SK-N-SH (cell line): ENCODE measurements around the gene PEX11G. TPM values are rescaled to one million over a fixed set of nuclear protein-coding genes. Genes with fewer than 3 reads are reported as not detected.

ENCODE experiments used
- CTCF ChIA-PET: fragments of 300-600, 350-600 bp; formaldehyde crosslinking; extraction: SDS; loops from one replicate; lab custom pipeline; 2021; lab: Yijun Ruan, JAX
- POLR2A ChIA-PET: fragments of 350-600 bp; sonication (Branson Sonifier 250); formaldehyde crosslinking; extraction: SDS; loops from one replicate; lab custom pipeline; 2020; ENCODE audit warnings: antibody characterized with exemption, inconsistent platforms; lab: Yijun Ruan, JAX
- DNase-seq: peaks from one replicate; pipeline ENCODE4 v3.0.0; 2012
- H2AFZ ChIP-seq: fragments of 200-600 bp; sonication (generic); 2 replicates; pipeline ENCODE4 v1.8.1; 2016; ENCODE audit warnings: antibody characterized with exemption, mild to moderate bottlenecking, low read depth
- H3F3A ChIP-seq: fragments of 200-600 bp; sonication (generic); replicated peaks from 2 replicates; pipeline ENCODE3; 2016; ENCODE audit warnings: antibody characterized with exemption, mild to moderate bottlenecking; ENCODE audit not compliant: insufficient read depth
- H3K27ac ChIP-seq, 2 experiments: fragments of 200-500 bp in 1 of 2; fragments of 200-600 bp in 1 of 2; sonication (Bioruptor generic) in 1 of 2; sonication (generic), shearing (Covaris generic) in 1 of 2; 2 replicates each; pipeline versions ENCODE4 v1.5.1 to v1.6.1; 2014 to 2016; ENCODE audit warnings: low read depth in 2 of 2, inconsistent platforms in 1 of 2, low read length in 1 of 2, mild to moderate bottlenecking in 1 of 2, mixed read lengths in 1 of 2
- H3K27me3 ChIP-seq: fragments of 200-600 bp; sonication (generic), shearing (Covaris generic); 2 replicates; pipeline ENCODE4 v1.6.1; 2016; ENCODE audit warnings: mixed run types; ENCODE audit not compliant: insufficient read depth
- H3K36me3 ChIP-seq, 2 experiments: fragments of 200-500 bp in 1 of 2; fragments of 200-600 bp in 1 of 2; sonication (Bioruptor generic) in 1 of 2; sonication (generic) in 1 of 2; replicated peaks in 1 of 2; 2 replicates each; pipeline versions ENCODE3 to v1.5.1; 2014 to 2016; ENCODE audit warnings: low read length in 1 of 2, mild to moderate bottlenecking in 1 of 2; ENCODE audit not compliant: insufficient read depth in 2 of 2, control insufficient read depth in 1 of 2
- H3K4me1 ChIP-seq, 2 experiments: fragments of 200-500 bp in 1 of 2; fragments of 200-600 bp in 1 of 2; sonication (Bioruptor generic) in 1 of 2; sonication (generic), shearing (Covaris generic) in 1 of 2; 2 replicates each; pipeline versions ENCODE4 v1.5.1 to v1.6.1; 2014 to 2016; ENCODE audit warnings: low read depth in 1 of 2, low read length in 1 of 2, mixed run types in 1 of 2; ENCODE audit not compliant: insufficient read depth in 2 of 2, control insufficient read depth in 1 of 2
- H3K4me2 ChIP-seq: fragments of 200-600 bp; sonication (generic), shearing (Covaris generic); 2 replicates; pipeline ENCODE4 v1.6.1; 2017; ENCODE audit warnings: mixed run types
- H3K4me3 ChIP-seq, 2 experiments: fragments of 200-500 bp in 1 of 2; fragments of 200-600 bp in 1 of 2; sonication (Bioruptor generic) in 1 of 2; sonication (generic), shearing (Covaris generic) in 1 of 2; 2 replicates each; pipeline versions ENCODE4 v1.5.1 to v1.8.1; 2014 to 2016; ENCODE audit warnings: low read depth in 2 of 2, inconsistent platforms in 1 of 2, low read length in 1 of 2, mild to moderate bottlenecking in 1 of 2, mixed read lengths in 1 of 2, moderate library complexity in 1 of 2
- H3K79me2 ChIP-seq: fragments of 200-600 bp; sonication (generic); 2 replicates; pipeline ENCODE4 v1.8.1; 2017; ENCODE audit warnings: mild to moderate bottlenecking; ENCODE audit not compliant: insufficient read depth
- H3K9ac ChIP-seq: fragments of 200-600 bp; sonication (generic); 2 replicates; pipeline ENCODE4 v1.6.1; 2017; ENCODE audit warnings: mixed run types
- H3K9me2 ChIP-seq: fragments of 200-600 bp; sonication (generic); 2 replicates; pipeline ENCODE4 v1.6.1; 2017; ENCODE audit warnings: mixed run types
- H3K9me3 ChIP-seq: fragments of 200-600 bp; sonication (generic); 2 replicates; pipeline ENCODE4 v1.6.1; 2017; ENCODE audit warnings: mixed run types, mild to moderate bottlenecking, moderate library complexity
- H4K20me1 ChIP-seq: fragments of 200-600 bp; sonication (generic); 2 replicates; pipeline ENCODE4 v1.6.1; 2017; ENCODE audit warnings: mild to moderate bottlenecking, mixed run types; ENCODE audit not compliant: insufficient read depth
- EP300 ChIP-seq, 2 experiments: IDR thresholded peaks; 2 replicates each; pipeline versions ENCODE4 v1.4.0 to v1.6.1; 2012; ENCODE audit warnings: borderline replicate concordance in 1 of 2, low read depth in 1 of 2, low read length in 1 of 2
- FOSL2 ChIP-seq: IDR thresholded peaks from 2 replicates; pipeline ENCODE4 v1.4.0; 2012; ENCODE audit warnings: low read depth, mild to moderate bottlenecking, moderate library complexity, borderline replicate concordance
- FOXM1 ChIP-seq: IDR thresholded peaks from 2 replicates; pipeline ENCODE4 v1.4.0; 2012; ENCODE audit warnings: low read depth, mild to moderate bottlenecking
- GATA2 ChIP-seq: sonication (generic); formaldehyde crosslinking; IDR thresholded peaks from 2 replicates; pipeline ENCODE4 v1.5.0; 2020; ENCODE audit warnings: mild to moderate bottlenecking, missing genetic modification reagents
- MEF2A ChIP-seq: IDR thresholded peaks from 2 replicates; pipeline ENCODE4 v1.4.0; 2012; ENCODE audit warnings: low read depth, borderline replicate concordance
- RCOR1 ChIP-seq: fragments of 150-350 bp; IDR thresholded peaks from 2 replicates; pipeline ENCODE4 v1.6.1; 2017; ENCODE audit warnings: antibody characterized with exemption, low read length
- REST ChIP-seq: IDR thresholded peaks from 2 replicates; pipeline ENCODE4 v1.6.1; 2012; ENCODE audit warnings: mild to moderate bottlenecking, low read depth, low read length, moderate library complexity
- RFX5 ChIP-seq: IDR thresholded peaks from 2 replicates; pipeline ENCODE4 v1.6.1; 2012; ENCODE audit warnings: mild to moderate bottlenecking, improper control_type of control experiment, low read length
- SIN3A ChIP-seq: IDR thresholded peaks from 2 replicates; pipeline ENCODE4 v1.6.1; 2012; ENCODE audit warnings: low read depth, mild to moderate bottlenecking, low read length, moderate library complexity, borderline replicate concordance
- SMC3 ChIP-seq: IDR thresholded peaks from 2 replicates; pipeline ENCODE4 v1.6.1; 2012; ENCODE audit warnings: low read depth, low read length, improper control_type of control experiment
- TEAD4 ChIP-seq: IDR thresholded peaks from 2 replicates; pipeline ENCODE4 v1.4.0; 2012; ENCODE audit warnings: mild to moderate bottlenecking, borderline replicate concordance; ENCODE audit not compliant: insufficient read depth
- ZBTB33 ChIP-seq: IDR thresholded peaks from 2 replicates; pipeline ENCODE4 v1.4.0; 2012; ENCODE audit warnings: low read depth, borderline replicate concordance
- WGBS: methylation state at CpG from one replicate; pipeline ENCODE4 v1.1.6; 2017; ENCODE audit warnings: low lambda C conversion rate; 5-methylcytosine and 5-hydroxymethylcytosine counted together
- polyA plus RNA-seq, 3 experiments: library from polyadenylated mRNA; depleted of rRNA; stranded (reverse); fragments of >200 nt; gene quantifications; 2 replicates each; pipeline ENCODE4 v1.2.3, GENCODE V29; 2012

Gene PEX11G
- polyA plus RNA-seq, 1 of the 3 experiments (the other 2 are of a cell fraction), result 6.1 TPM

GRCh38 chr19:7486923-7487322 lies 1.9 kb downstream of the PEX11G start (continued):
- TF ChIP-seq TEAD4, result no peak
- no peak for TF ChIP-seq SMC3
- no peak for TF ChIP-seq FOXM1
- no peak for TF ChIP-seq RCOR1
- no peak for TF ChIP-seq FOSL2
- no peak for TF ChIP-seq REST
- TF ChIP-seq MEF2A, result no peak
- TF ChIP-seq RFX5, result no peak
- TF ChIP-seq SIN3A, result no peak

GRCh38 chr19:7483720-7484201 lies 5.1 kb downstream of the PEX11G start:
- H3K9ac ChIP-seq, result no peak overlapping the region
- ChIA-PET CTCF (interaction anchor here (1.0 kb wide), 1 partner anchor 14 kb away, joined by 3 read pairs; a partner anchor contains a TSS), POLR2A (interaction anchor here (0.6 to 2.1 kb wide), 4 partner anchors 11 to 79 kb away, joined by 3 to 14 read pairs (median 4); partner anchors contain the start of gene PNPLA6)
- H3K27me3 ChIP-seq, result no peaks in the 10 kb centered on the region
- peaks cover 0 to 33% of the 10 kb centered on the region in 2 experiments; a peak in 1 of 4 replicates for H3K4me1 ChIP-seq
- H3K4me3 ChIP-seq, result no peak overlapping the region
- H3F3A ChIP-seq, result no peaks in the 10 kb centered on the region
- no peak overlapping the region for H3K4me2 ChIP-seq
- 49% methylated on average over 15 of the region's 17 CpGs for WGBS
- H3K79me2 ChIP-seq, result no peaks in the 10 kb centered on the region
- peak; percentile 76 for DNase-seq
- TF ChIP-seq GATA2 (CRISPR knock-in tag), result peak; percentile 81
- TF ChIP-seq EP300 (IDR thresholded peaks at IDR 0.05; ENCODE audit: borderline replicate concordance in 1 of 2, low read depth in 1 of 2, low read length in 1 of 2), result peak in 1 of 2 experiments; percentile 15; a peak in 1 of 4 replicates
- TF ChIP-seq RCOR1, result 0 out of 2 replicates have a peak, but pooled peaks have one; percentile 43
- TF ChIP-seq ZBTB33, result no peak
- no peaks in the 10 kb centered on the region for H3K9me2 ChIP-seq
- H3K36me3 ChIP-seq, result no peaks in the 10 kb centered on the region
- H4K20me1 ChIP-seq, result no peaks in the 10 kb centered on the region
- no peaks in the 10 kb centered on the region for H3K9me3 ChIP-seq
- H3K27ac ChIP-seq, result peak overlapping the region in 1 of 2 experiments; percentile 90; a peak in 2 of 4 replicates
- H2AFZ ChIP-seq, result no peak overlapping the region
